ENCODE results near the gene AIF1L.

Gene AIF1L

DNA sequence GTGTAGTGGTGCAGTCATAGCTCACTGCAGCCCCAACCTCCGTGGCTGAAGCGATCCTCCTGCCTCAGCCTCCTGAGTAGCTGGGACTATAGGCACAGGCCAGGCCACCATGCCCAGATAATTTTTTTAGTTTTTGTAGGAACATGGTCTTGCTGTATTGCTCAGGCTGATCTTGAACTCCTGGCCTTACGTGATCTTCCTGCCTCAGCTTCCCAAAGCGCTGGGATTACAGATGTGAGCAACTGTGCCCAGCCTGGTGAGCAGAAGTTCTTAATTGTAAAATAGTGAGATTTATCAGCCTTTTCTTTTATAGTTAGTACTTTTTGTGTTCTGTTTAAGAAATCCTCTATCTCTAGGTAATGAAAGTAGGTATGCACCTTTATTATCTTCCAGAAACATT lies 71.6 kb downstream of the AIF1L start:
- no peak for DNase-seq (ENCODE audit: low read depth)

DNA sequence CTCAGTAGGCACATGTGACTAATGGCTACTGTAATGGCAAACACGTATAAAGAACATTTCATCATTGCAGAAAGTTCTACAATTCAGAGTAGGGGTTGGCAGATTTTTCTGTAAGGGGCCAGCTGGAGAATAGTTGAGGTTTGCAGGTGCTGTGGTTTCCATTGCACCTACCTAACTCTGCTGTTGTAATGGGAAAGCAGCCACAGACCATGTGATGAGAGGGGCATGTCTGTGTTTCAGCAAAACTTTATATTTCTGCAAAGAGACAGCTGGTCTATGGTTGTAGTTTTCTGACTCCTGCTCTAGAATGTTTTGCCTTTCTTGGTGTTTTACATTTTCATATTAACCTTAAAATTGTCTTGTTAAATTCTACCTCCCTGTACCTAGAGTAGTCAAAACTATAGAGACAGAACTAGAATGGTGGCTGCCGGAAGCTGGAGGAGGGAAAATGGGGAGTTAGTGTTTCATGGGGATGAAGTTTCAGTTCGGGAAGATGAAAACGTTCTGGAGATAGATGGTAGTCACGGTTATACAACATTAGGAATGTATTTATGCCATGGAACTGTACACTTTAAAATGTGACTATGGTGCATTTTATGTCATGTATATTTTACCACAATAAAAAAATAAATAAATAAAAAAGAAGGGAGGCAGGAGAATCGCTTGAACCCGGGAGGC lies 73.4 kb downstream of the AIF1L start:
- no peak for DNase-seq (ENCODE audit: low read depth)

All from stimulated activated CD8-positive, alpha-beta memory T cell treated with anti-CD3 and anti-CD28 coated beads, Interleukin-4, amount 100 ng/mL, for 24 hours (primary cell).